Coronary artery (tissue), 2 donors: ENCODE data around the gene PFKFB4.

ENCODE experiments used
- DNase-seq: peaks from one replicate; pipeline ENCODE4 v3.0.0-alpha.2; 2017; ENCODE audit warnings: low spot score
- H3K27ac ChIP-seq, 2 donors: fragments of 200-600 bp; sonication (generic); one replicate each; pipeline ENCODE4 v1.5.1; 2016 to 2019
- H3K4me3 ChIP-seq: fragments of 200-600 bp; sonication (generic); 2 replicates; pipeline ENCODE4 v1.5.1; 2016; ENCODE audit warnings: mild to moderate bottlenecking, moderate library complexity
- CTCF ChIP-seq: fragments of 200-600 bp; sonication (generic); IDR thresholded peaks from one replicate; pipeline ENCODE4 v1.5.1; 2019; ENCODE audit warnings: antibody characterized with exemption

PFKFB4 gene

GRCh38 chr3:48565186-48565585 lies 8.6 kb upstream of the PFKFB4 start:
- no peak for TF ChIP-seq CTCF
- DNase-seq = no peak
- Histone ChIP-seq H3K27ac (no peak overlapping the region), H3K4me3 (no peak overlapping the region)

GRCh38 chr3:48564667-48565066 lies 8.1 kb upstream of the PFKFB4 start:
- DNase-seq = no peak
- no peak overlapping the region for H3K4me3 ChIP-seq
- no peak overlapping the region for H3K27ac ChIP-seq

DNA sequence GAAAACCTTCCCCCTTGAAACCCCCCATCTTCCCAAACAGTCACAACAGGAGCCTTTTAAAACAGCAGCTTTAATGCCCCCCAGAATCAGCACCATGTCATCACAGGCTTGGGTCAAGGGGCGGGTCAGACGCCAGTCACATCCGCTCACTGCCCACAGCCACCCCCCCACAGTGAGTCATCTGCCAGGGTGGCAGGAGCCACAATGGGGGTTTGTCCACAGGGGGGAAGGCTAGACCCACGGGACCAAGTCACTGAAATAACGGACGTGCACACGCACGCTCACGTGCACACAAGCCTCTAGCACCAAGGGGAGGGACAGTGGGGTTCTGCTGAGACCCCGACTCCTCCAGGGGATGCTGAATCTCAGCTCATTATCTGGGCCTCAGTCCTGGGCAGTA lies 7.4 kb upstream of the PFKFB4 start:
- H3K4me3 ChIP-seq = no peak overlapping the region
- no peak for DNase-seq
- peak overlapping the region in 1 of 2 donors; percentile 29 for H3K27ac ChIP-seq
- TF ChIP-seq CTCF = no peak

More at GRCh38 chr3:48564667-48565066, 8.1 kb upstream of the PFKFB4 start:
- no peak for TF ChIP-seq CTCF

DNA sequence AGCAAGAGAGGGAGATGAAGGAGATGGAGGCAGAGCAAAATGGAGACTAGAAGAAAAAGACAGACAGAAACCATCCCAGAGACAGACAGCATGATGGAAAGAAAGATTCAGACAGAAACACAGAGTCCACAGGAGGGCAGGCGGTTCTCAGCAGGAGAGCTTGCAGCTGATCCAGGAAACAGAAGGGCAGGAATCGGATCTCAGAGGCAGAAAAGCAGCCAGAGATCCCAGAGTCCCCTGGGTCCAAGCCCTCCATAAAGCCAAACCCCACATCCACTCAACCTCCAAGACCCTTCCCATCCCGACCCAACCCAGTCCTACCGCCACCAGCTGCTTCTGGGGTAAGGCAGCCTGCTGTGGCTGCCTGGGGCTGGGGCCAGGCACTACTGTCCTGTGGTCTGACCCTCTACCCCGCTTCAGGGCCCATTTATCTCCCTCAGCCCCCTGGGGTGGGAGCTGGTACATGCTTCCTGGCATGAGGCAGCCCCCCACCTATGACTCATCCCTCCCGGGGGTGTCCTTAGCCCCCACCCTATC lies 6.8 kb upstream of the PFKFB4 start, which contains the start of gene UCN2:
Gene UCN2, minus strand, starts transcription at position 400 of the 537 bp plus-strand sequence. CDS start 657 bp downstream, outside the sequence.
- Histone ChIP-seq H3K4me3 (no peak within 1 kb of the TSS), H3K27ac (peak within 1 kb of the TSS in 1 of 2 donors; percentile 29)
- no peak for TF ChIP-seq CTCF
- no peak for DNase-seq

GRCh38 chr3:48562367-48563095 lies 5.9 kb upstream of the PFKFB4 start:
- no peak for TF ChIP-seq CTCF
- Histone ChIP-seq H3K27ac (no peak overlapping the region), H3K4me3 (no peak overlapping the region)
- DNase-seq = no peak

DNA sequence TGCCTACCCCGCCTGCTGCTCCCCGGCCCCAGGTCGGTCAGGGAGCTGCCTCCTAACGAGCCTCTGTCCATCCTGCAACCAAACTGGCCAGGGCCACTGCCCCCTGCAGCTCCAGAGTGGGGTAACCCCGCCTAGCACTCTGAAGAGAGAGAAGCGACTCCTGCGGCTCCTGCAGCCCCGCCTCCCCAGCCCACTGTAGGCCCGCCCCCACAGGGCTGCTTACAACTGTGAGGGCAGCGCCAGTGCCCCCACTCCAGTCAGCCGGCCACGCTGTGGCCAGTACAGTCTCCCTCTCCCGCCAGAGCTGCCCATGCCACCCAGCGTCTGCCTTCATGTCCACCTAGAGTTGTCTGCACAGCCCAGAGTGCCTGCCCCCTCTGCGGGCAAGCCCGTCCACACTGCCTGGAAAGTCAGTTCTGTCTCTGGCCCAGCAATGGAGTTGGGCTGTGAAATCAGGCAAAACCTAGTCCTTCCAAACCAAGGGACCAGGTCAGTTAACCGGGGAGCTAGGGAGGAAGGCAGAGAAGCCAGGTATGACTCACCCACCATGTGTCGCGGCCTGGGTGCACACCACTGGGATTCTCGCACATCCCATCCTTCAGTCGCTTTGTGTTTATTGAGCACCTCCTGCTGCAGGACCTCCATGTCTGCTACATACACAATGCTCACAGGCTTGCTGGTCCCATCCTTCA lies 4.6 kb upstream of the PFKFB4 start:
- no peak for DNase-seq
- TF ChIP-seq CTCF = no peak
- H3K4me3 ChIP-seq = peak overlapping the region; percentile 70

More for the DNA sequence above, 4.6 kb upstream of the PFKFB4 start:
- peak overlapping the region; percentile 53 to 93 for H3K27ac ChIP-seq
